Thoracic aorta (tissue), 2 donors: ENCODE measurements around the gene NFU1. TPM values are rescaled to one million over a fixed set of nuclear protein-coding genes. Genes with fewer than 3 reads are reported as not detected.
"Not testable (repeated sequence)": the region's sequence is repeated elsewhere in the genome, so short reads cannot be mapped to it uniquely, and the experiment has no call there.

Source experiments
- ATAC-seq: fragments of 150-250 bp; one replicate; pipeline ENCODE4 v1.8.0; 2017; ENCODE audit warnings: low read depth; ENCODE audit not compliant: insufficient number of reproducible peaks, low FRiP score
- DNase-seq: peaks from one replicate; pipeline ENCODE4 v3.0.0-alpha.2; 2020; ENCODE audit warnings: low spot score
- H3K27ac ChIP-seq, 2 donors: fragments of 200-600 bp; sonication (generic); 1 replicate in 1 of 2; 2 replicates in 1 of 2; pipeline ENCODE4 v1.5.1; 2016; ENCODE audit warnings: mild to moderate bottlenecking in 2 of 2, moderate library complexity in 2 of 2
- H3K27me3 ChIP-seq: fragments of 200-600 bp; sonication (generic); replicated peaks from 2 replicates; pipeline ENCODE4 v1.6.0; 2016; ENCODE audit warnings: mild to moderate bottlenecking; ENCODE audit not compliant: insufficient read depth
- H3K36me3 ChIP-seq: fragments of 200-600 bp; sonication (generic); one replicate; pipeline ENCODE4 v1.5.1; 2016
- H3K4me1 ChIP-seq, 2 donors: fragments of 200-600 bp; sonication (generic); 1 replicate in 1 of 2; 2 replicates in 1 of 2; pipeline versions ENCODE4 v1.5.1 to v1.6.0; 2016; ENCODE audit warnings: low read depth in 2 of 2, mild to moderate bottlenecking in 1 of 2; ENCODE audit not compliant: control insufficient read depth in 1 of 2
- H3K4me3 ChIP-seq: fragments of 200-600 bp; sonication (generic); 2 replicates; pipeline ENCODE4 v1.5.1; 2016; ENCODE audit warnings: mild to moderate bottlenecking
- H3K9me3 ChIP-seq: fragments of 200-600 bp; sonication (generic); 2 replicates; pipeline ENCODE4 v1.5.1; 2016
- total RNA-seq, 2 donors: library from RNA; depleted of rRNA; stranded (reverse); fragments of >200 nt; gene quantifications; one replicate each; pipeline versions ENCODE4 v1.1.0 to v1.2.3, GENCODE V29; 2016
- TF ChIP-seq, protein P1 (sequence below): fragments of 200-600 bp; sonication (generic); IDR thresholded peaks from one replicate; pipeline ENCODE4 v1.5.1; 2019; ENCODE audit warnings: antibody characterized with exemption

NFU1 gene
- total RNA-seq, 2 donors from 2014 or later: 44.6 to 51.6 TPM

DNA sequence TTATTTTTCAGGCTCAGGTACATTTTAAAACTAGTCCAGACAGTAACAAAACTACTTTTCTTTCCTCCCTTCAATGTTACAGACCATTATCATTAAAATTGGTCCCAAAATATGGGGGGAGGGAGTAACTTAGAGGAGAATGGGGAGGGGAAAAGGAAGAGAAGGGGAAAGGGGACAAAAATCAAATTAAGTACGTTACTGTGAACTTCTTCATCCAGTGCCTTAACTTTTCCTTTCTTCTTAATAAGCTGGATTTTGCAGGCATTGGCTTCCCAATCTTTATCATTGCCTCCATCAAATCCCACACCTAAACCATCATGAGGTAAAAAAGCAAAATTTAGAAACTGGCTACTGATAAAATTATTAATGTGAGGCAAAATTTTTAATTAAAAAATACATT, 67.4 kb downstream of the NFU1 start:
- no peak for ATAC-seq
- no peaks in the 10 kb centered on the region for H3K9me3 ChIP-seq
- no peaks in the 10 kb centered on the region for H3K4me1 ChIP-seq
- TF ChIP-seq, protein P1, sequence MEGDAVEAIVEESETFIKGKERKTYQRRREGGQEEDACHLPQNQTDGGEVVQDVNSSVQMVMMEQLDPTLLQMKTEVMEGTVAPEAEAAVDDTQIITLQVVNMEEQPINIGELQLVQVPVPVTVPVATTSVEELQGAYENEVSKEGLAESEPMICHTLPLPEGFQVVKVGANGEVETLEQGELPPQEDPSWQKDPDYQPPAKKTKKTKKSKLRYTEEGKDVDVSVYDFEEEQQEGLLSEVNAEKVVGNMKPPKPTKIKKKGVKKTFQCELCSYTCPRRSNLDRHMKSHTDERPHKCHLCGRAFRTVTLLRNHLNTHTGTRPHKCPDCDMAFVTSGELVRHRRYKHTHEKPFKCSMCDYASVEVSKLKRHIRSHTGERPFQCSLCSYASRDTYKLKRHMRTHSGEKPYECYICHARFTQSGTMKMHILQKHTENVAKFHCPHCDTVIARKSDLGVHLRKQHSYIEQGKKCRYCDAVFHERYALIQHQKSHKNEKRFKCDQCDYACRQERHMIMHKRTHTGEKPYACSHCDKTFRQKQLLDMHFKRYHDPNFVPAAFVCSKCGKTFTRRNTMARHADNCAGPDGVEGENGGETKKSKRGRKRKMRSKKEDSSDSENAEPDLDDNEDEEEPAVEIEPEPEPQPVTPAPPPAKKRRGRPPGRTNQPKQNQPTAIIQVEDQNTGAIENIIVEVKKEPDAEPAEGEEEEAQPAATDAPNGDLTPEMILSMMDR: no peak
- no peaks in the 10 kb centered on the region for H3K27me3 ChIP-seq
- H3K4me3 ChIP-seq: no peak overlapping the region
- peaks cover 72% of the 10 kb centered on the region for H3K36me3 ChIP-seq
- no peak for DNase-seq
- H3K27ac ChIP-seq: no peak overlapping the region

DNA sequence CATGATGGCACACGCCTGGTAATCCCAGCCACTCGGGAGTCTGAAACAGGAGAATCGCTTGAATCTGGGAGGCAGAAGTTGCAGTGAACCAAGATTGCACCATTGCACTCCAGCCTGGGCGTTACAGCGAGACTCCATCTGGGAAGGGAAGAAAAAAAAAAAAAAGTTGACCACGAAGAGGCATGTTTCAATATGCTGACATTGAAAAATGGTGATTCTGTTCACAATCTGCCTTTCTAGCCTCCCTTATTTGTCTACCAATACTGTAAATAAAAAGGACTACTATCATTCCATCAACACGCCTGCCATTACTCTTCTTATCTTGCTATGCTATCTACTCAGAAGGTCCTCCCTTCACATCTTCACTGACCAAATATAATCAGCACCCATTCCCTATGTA, 68.6 kb downstream of the NFU1 start:
- H3K9me3 ChIP-seq: no peaks in the 10 kb centered on the region
- no peaks in the 10 kb centered on the region for H3K27me3 ChIP-seq
- TF ChIP-seq, protein P1: no peak
- H3K36me3 ChIP-seq: peaks cover 77% of the 10 kb centered on the region
- H3K27ac ChIP-seq: no peak overlapping the region
- DNase-seq (no peak), ATAC-seq (no peak)
- H3K4me1 ChIP-seq: no peaks in the 10 kb centered on the region
- no peak overlapping the region for H3K4me3 ChIP-seq

DNA sequence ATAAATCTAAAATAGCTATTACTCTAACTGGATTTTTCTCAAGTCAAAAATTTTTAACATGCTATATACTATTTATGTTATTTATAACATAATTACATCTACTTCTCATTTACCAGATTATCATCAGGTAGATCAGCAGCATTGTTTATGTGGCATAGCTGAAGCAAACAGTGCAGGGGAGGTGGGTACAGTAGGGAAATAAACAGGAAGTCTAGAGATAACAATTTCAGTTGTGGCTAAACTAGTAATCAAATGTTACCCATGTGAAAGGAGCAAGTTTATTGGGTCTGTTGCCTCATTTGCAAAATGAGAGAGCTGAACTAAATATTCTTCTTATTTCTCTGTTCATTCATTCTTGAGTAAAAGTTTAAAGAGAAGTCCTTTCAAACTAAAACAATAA, 77.9 kb downstream of the NFU1 start:
- Histone ChIP-seq H3K27ac (no peak overlapping the region), H3K36me3 (peaks cover 60% of the 10 kb centered on the region), H3K27me3 (no peaks in the 10 kb centered on the region), H3K4me1 (no peaks in the 10 kb centered on the region), H3K4me3 (no peak overlapping the region), H3K9me3 (no peaks in the 10 kb centered on the region)
- TF ChIP-seq, protein P1: no peak
- DNase-seq (no peak), ATAC-seq (no peak)

DNA sequence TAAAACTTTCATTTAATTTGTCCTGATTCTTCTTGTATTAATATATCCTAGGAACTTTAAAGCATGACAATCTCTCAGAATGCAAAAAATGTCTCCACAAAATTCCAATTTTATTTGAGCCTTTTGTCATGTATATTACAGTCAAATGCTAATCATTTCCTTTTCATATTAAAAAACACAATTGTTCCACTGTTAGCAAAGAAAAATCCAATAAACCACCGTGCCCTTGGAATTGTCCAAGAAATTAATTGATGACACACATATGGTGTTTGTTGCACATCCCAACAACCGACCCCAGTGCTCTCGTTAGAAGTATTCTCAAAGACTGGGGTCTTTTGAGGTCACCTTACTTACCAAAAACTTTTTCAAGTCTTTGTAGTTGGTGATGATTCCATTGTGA, 78.3 kb downstream of the NFU1 start:
- ATAC-seq (no peak), DNase-seq (no peak)
- Histone ChIP-seq H3K36me3 (peaks cover 60% of the 10 kb centered on the region), H3K9me3 (no peaks in the 10 kb centered on the region), H3K4me3 (no peak overlapping the region), H3K27ac (no peak overlapping the region), H3K27me3 (no peaks in the 10 kb centered on the region), H3K4me1 (no peaks in the 10 kb centered on the region)
- TF ChIP-seq, protein P1: no peak

DNA sequence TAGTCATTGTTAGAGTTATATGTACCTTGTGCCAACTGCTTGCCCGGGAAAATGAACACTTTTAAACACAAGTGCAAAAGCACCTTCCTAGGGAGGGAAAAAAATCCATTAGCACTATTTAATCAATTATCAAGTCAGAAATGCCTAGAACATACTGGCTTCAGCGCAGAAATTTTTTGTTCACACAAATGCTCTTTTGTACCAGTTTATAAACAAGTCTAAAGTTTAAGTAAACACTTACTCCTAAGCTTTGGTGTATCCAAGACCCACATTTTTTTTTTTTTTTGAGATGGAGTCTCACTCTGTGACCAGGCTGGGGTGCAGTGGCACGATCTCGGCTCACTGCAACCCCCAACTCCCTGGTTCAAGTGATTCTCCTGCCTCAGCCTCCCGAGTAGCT, 80.8 kb downstream of the NFU1 start:
- ATAC-seq: no peak

DNA sequence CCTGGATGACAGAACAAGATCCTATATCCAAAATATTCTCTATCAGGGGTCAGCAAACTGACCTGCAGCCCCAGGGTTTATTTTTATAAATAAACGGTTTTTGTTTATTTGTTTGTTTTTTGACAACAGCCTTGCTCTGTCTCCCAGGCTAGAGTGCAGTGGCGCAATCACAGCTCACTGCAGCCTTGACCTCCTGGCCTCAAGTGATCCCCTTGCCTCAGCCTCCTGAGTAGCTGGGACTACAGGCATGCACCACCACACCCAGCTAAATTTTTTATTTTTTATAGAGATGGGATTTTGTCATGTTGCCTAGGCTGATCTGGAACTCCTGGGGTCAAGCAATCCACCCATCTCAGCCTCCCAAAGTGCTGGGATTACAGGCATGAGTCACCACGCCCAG, 82.3 kb downstream of the NFU1 start:
- H3K4me1 ChIP-seq, H3K4me3 ChIP-seq, H3K27ac ChIP-seq, H3K27me3 ChIP-seq, DNase-seq, H3K9me3 ChIP-seq, ATAC-seq: not testable (repeated sequence)
- H3K36me3 ChIP-seq: peaks cover 36% of the 10 kb centered on the region

More for the DNA sequence above, 80.8 kb downstream of the NFU1 start:
- peaks cover 46% of the 10 kb centered on the region for H3K36me3 ChIP-seq
- TF ChIP-seq, protein P1: no peak
- no peaks in the 10 kb centered on the region for H3K27me3 ChIP-seq
- H3K4me3 ChIP-seq: no peak overlapping the region
- no peaks in the 10 kb centered on the region for H3K9me3 ChIP-seq
- H3K27ac ChIP-seq: no peak overlapping the region
- H3K4me1 ChIP-seq: no peaks in the 10 kb centered on the region
- DNase-seq: no peak
